ENCODE measurements around the gene OR4D9. TPM values are rescaled to one million over a fixed set of nuclear protein-coding genes. Genes with fewer than 3 reads are reported as not detected.

Gene OR4D9
- total RNA-seq, 2 donors from 2014 or later = not detected

DNA sequence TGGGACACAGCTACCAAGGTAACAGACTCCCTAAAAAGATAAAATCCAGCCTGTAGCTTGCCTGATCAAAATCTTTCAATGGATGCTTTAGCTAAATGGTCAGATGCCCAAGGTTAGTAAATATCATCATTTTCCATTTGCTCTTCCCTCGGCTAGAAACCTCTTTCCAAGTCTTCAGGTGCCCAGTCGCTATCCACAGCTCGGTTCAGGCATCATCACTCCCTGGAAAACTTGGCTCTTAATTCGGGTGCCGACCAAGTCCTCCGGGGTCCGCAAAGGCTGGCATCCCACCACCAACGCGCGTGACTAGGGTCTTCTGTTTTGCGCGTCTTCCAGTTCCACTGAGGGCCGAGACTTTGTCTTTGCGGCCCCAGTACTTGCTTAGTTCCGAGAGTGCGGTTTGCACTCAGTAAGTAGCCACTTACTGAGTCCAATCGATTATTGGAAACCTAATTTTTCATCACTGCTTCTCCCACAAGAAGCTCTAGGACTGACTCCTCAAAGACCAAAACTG, 44.3 kb downstream of the OR4D9 start:
- Mint-ChIP-seq H3K36me3 (ENCODE audit: low read depth) (no peaks in the 10 kb centered on the region), H3K9me3 (no peaks in the 10 kb centered on the region), H3K27me3 (ENCODE audit: insufficient read depth) (peaks cover 6% of the 10 kb centered on the region), H3K4me3 (peak overlapping the region; percentile 80), H3K4me1 (peaks cover 6% of the 10 kb centered on the region), H3K27ac (peak overlapping the region; percentile 77)
- Histone ChIP-seq H3K27ac (ENCODE audit: low read depth, low read length) (no peak overlapping the region), H3K4me3 (ENCODE audit: low read length) (peak overlapping the region; percentile 85), H3K9ac (ENCODE audit: extremely low read depth, low read length, poor library complexity, severe bottlenecking) (peak overlapping the region; percentile 47), H3K27me3 (ENCODE audit: control insufficient read depth, insufficient read depth, low read length, poor library complexity, severe bottlenecking) (no peaks in the 10 kb centered on the region), H3K36me3 (ENCODE audit: control insufficient read depth, insufficient read depth, low read length) (no peaks in the 10 kb centered on the region), H3K9me3 (ENCODE audit: control insufficient read depth, low read length) (no peaks in the 10 kb centered on the region), H3K4me1 (ENCODE audit: control insufficient read depth, insufficient read depth, low read length) (no peaks in the 10 kb centered on the region)
- 6 to 7% methylated on average over 14 to 17 of the region's 17 CpGs for WGBS, 2 experiments (ENCODE audit: insufficient coverage in 1 of 2, insufficient read length in 1 of 2)
- no peak for DNase-seq
- TF ChIP-seq, protein P1, sequence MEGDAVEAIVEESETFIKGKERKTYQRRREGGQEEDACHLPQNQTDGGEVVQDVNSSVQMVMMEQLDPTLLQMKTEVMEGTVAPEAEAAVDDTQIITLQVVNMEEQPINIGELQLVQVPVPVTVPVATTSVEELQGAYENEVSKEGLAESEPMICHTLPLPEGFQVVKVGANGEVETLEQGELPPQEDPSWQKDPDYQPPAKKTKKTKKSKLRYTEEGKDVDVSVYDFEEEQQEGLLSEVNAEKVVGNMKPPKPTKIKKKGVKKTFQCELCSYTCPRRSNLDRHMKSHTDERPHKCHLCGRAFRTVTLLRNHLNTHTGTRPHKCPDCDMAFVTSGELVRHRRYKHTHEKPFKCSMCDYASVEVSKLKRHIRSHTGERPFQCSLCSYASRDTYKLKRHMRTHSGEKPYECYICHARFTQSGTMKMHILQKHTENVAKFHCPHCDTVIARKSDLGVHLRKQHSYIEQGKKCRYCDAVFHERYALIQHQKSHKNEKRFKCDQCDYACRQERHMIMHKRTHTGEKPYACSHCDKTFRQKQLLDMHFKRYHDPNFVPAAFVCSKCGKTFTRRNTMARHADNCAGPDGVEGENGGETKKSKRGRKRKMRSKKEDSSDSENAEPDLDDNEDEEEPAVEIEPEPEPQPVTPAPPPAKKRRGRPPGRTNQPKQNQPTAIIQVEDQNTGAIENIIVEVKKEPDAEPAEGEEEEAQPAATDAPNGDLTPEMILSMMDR (conservative IDR thresholded peaks at IDR 0.05) = no peak

DNA sequence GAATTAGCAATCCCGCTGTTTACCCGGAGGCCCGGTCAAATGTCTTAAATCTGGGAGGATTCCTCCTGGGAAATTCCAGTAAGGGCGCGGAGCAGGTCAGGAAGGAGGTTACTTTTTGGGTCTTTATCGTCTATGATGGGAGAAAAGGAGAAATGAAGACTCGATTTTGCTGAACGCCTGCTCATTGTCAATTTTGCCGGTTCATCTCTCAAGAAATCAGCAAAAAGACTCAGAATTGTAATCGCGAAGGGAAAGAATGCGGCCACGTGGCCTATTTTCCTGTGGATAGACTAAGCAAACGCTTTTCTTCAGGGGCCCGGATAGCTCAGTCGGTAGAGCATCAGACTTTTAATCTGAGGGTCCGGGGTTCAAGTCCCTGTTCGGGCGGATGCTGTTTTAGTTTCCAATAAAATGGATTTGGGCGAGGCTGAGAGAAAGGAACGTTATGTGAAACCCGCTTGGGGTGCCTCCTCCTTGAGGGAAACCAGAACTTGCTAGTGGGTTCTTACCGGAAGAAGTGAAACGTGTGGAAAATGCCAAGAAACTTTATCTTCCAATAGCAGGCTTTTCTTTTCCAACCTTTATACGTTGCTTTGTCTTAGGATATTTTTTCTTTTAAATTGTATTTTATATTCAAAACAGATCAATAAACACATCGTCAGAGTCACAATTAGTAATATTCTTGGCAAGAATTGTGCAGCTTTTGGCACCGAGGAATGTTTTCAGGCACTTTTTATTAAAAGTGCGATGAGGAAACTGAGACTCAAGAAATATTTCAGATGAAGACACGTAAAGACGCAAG, 45.0 kb downstream of the OR4D9 start:
- peaks cover 9% of the 10 kb centered on the region for H3K4me1 Mint-ChIP-seq
- peak overlapping the region; percentile 47 for H3K9ac ChIP-seq (ENCODE audit: extremely low read depth, low read length, poor library complexity, severe bottlenecking)
- no peaks in the 10 kb centered on the region for H3K9me3 ChIP-seq (ENCODE audit: control insufficient read depth, low read length)

DNA sequence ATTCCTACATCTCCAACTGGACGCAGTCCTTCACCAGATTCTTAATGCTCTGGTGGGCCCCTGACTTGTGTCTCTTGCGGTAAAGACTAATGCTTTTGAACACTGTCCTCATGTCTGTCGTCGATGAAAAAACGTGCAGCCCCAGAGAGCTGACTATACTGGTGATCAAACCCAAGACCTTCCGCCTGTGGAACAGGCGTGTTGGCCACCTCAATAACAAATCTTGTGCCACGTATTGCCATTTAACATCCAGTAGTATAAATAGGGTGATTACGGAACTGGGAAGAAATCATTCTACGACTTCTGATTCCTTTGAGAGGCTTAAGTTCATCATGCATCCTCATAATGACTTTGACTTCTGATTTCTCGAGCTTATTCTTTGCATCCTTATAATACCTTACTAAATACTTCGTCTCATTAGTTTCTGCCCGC, 45.6 kb downstream of the OR4D9 start:
- H3K9ac ChIP-seq (ENCODE audit: extremely low read depth, low read length, poor library complexity, severe bottlenecking) = peak overlapping the region; percentile 47
- no peaks in the 10 kb centered on the region for H3K27me3 ChIP-seq (ENCODE audit: control insufficient read depth, insufficient read depth, low read length, poor library complexity, severe bottlenecking)
- H3K27ac Mint-ChIP-seq = peak overlapping the region; percentile 59
- peak overlapping the region; percentile 80 for H3K4me3 Mint-ChIP-seq
- no peaks in the 10 kb centered on the region for H3K4me1 ChIP-seq (ENCODE audit: control insufficient read depth, insufficient read depth, low read length)
- H3K4me3 ChIP-seq (ENCODE audit: low read length) = peak overlapping the region; percentile 85
- no peak overlapping the region for H3K27ac ChIP-seq (ENCODE audit: low read depth, low read length)
- TF ChIP-seq, protein P1 (conservative IDR thresholded peaks at IDR 0.05) = no peak
- 8 to 10% methylated on average over 10 to 13 of the region's 13 CpGs for WGBS, 2 experiments (ENCODE audit: insufficient coverage in 1 of 2, insufficient read length in 1 of 2)
- H3K9me3 Mint-ChIP-seq = no peaks in the 10 kb centered on the region
- H3K4me1 Mint-ChIP-seq = peaks cover 10% of the 10 kb centered on the region
- H3K27me3 Mint-ChIP-seq (ENCODE audit: insufficient read depth) = peaks cover 6% of the 10 kb centered on the region
- no peaks in the 10 kb centered on the region for H3K36me3 Mint-ChIP-seq (ENCODE audit: low read depth)
- no peaks in the 10 kb centered on the region for H3K36me3 ChIP-seq (ENCODE audit: control insufficient read depth, insufficient read depth, low read length)
- peak; percentile 63 for DNase-seq
- no peaks in the 10 kb centered on the region for H3K9me3 ChIP-seq (ENCODE audit: control insufficient read depth, low read length)

More for the DNA sequence above, 45.0 kb downstream of the OR4D9 start:
- Mint-ChIP-seq H3K4me3 (peak overlapping the region; percentile 80), H3K27me3 (ENCODE audit: insufficient read depth) (peaks cover 6% of the 10 kb centered on the region), H3K27ac (peak overlapping the region; percentile 77), H3K36me3 (ENCODE audit: low read depth) (no peaks in the 10 kb centered on the region), H3K9me3 (no peaks in the 10 kb centered on the region)
- peak; percentile 91 for DNase-seq
- H3K4me3 ChIP-seq (ENCODE audit: low read length) = peak overlapping the region; percentile 85
- H3K27me3 ChIP-seq (ENCODE audit: control insufficient read depth, insufficient read depth, low read length, poor library complexity, severe bottlenecking) = no peaks in the 10 kb centered on the region
- H3K4me1 ChIP-seq (ENCODE audit: control insufficient read depth, insufficient read depth, low read length) = no peaks in the 10 kb centered on the region
- no peak overlapping the region for H3K27ac ChIP-seq (ENCODE audit: low read depth, low read length)
- TF ChIP-seq, protein P1 (conservative IDR thresholded peaks at IDR 0.05) = no peak
- WGBS, 2 experiments (ENCODE audit: insufficient coverage in 1 of 2, insufficient read length in 1 of 2) = 3 to 5% methylated on average over 25 to 29 of the region's 30 CpGs
- H3K36me3 ChIP-seq (ENCODE audit: control insufficient read depth, insufficient read depth, low read length) = no peaks in the 10 kb centered on the region
